Choroid plexus epithelial cell (primary cell): ENCODE data around the gene PLEKHB1.

ENCODE experiments used
- DNase-seq: peaks from one replicate; pipeline ENCODE4 v3.0.0-alpha.2; 2010; ENCODE audit warnings: low read depth
- H3K4me3 ChIP-seq: 2 replicates; pipeline ENCODE4 v1.5.1; 2011; ENCODE audit warnings: low read depth, mild to moderate bottlenecking, control low read depth, low read length, moderate library complexity
- TF ChIP-seq, protein P1 (sequence below): conservative IDR thresholded peaks from 2 replicates; pipeline ENCODE4 v1.5.1; 2011; ENCODE audit warnings: low read depth, mild to moderate bottlenecking, control low read depth, inconsistent platforms, low read length, moderate library complexity

The PLEKHB1 gene

DNA sequence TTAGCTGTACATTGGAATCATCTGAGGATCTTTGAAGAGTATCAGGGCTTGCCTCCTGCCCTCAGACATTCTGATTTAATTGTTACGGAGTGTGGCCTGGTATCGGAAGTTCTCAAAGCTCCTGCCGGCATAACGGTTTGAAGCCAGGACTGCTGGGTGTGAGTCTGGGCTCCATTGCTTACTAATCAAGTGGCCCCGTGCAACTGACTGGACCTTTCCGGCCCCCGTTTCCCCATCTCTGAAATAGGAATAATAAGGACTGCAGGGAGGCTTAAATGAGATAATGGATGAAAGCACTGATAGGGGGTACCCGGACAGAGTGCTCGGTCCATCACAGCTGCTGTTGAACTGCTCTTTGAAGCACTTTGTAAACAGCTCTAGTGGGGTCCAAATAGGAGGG is 1.7 kb downstream of the PLEKHB1 start:
- DNase-seq, result no peak
- H3K4me3 ChIP-seq, result no peak overlapping the region
- TF ChIP-seq, protein P1, sequence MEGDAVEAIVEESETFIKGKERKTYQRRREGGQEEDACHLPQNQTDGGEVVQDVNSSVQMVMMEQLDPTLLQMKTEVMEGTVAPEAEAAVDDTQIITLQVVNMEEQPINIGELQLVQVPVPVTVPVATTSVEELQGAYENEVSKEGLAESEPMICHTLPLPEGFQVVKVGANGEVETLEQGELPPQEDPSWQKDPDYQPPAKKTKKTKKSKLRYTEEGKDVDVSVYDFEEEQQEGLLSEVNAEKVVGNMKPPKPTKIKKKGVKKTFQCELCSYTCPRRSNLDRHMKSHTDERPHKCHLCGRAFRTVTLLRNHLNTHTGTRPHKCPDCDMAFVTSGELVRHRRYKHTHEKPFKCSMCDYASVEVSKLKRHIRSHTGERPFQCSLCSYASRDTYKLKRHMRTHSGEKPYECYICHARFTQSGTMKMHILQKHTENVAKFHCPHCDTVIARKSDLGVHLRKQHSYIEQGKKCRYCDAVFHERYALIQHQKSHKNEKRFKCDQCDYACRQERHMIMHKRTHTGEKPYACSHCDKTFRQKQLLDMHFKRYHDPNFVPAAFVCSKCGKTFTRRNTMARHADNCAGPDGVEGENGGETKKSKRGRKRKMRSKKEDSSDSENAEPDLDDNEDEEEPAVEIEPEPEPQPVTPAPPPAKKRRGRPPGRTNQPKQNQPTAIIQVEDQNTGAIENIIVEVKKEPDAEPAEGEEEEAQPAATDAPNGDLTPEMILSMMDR, result no peak

DNA sequence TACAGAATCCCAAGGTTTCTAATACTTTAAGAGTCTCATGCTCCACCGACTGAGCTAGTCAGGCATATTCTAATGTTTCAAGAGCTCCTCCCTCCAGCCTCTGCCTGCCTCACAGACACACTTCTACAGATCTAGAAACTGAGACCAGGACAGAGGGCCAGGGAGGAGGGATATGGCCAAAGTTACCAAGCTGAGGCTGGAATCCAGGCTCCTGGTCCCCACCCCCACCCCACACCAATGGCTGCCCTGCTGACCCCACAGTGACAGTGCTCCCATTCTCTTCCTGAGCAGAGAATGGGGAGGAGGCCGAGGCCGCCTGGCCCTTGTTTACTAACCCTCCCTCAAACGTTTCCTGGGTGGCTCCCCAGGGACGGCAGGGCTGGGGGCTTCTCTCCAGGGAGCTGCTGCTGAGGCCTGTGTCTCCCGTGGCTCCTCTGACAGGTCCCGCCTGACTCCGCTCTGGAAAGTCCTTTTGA is 2.2 kb downstream of the PLEKHB1 start:
- DNase-seq, result no peak
- H3K4me3 ChIP-seq, result no peak overlapping the region
- TF ChIP-seq, protein P1, result no peak

DNA sequence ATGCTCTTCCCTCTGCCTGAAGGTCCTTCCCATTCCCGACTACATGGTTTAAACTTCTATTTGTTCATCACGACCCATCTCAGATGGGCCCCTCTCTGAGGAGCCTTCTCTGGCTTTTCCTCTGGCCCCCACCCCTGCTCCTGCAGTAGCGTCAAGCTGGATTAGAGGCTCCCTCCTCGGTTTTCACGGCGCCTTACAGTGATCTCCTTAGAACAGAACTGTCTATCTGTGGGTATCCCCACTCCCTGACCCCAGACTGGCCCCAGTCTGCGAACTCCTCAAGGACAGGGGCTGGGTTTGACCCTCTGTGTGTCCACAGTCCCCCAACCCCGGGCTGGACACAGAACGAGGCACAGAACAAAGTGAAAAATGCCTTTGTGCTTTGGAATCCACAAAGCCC is 2.8 kb downstream of the PLEKHB1 start:
- TF ChIP-seq, protein P1, result no peak
- no peak for DNase-seq

DNA sequence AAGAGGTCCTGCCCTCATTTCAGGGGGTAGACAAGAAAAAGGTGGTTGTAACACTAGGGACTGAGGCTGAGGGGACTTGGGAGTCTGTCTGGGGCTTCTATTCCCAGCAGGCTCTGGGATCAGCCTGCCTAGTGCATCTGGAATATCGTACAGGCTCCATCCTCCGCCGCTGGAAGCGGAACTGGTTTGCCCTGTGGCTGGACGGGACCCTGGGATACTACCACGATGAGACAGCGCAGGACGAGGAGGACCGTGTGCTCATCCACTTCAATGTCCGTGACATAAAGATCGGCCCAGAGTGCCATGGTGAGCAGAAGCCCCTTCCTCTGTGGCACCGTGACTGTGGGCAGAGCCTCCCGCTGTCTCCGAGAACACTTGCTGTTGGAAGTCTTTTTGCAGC is 4.0 kb downstream of the PLEKHB1 start:
- TF ChIP-seq, protein P1, result no peak
- DNase-seq, result no peak
- H3K4me3 ChIP-seq, result no peak overlapping the region

More for the DNA sequence above, 2.8 kb downstream of the PLEKHB1 start:
- H3K4me3 ChIP-seq, result no peak overlapping the region

DNA sequence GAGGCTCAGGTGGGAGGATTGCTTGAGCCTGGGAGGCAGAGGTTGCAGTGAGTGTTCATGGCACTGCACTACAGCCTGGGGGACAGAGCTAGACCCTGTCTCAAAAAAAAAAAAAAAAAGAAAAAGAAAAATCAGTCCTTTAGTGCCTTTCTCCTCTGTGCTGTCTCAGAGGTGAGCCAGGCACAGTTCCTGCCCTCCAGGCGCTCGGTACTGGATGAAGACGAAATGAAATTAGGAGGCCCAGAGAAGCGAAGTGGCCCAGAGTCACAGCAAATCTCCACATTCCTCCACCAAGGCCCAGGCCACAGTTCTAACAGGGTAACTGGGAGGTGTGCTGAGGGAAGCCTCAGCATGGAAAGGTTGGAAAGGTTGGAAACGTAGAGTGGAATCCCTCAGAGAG is 4.9 kb downstream of the PLEKHB1 start:
- no peak overlapping the region for H3K4me3 ChIP-seq
- no peak for DNase-seq
- TF ChIP-seq, protein P1, result no peak

DNA sequence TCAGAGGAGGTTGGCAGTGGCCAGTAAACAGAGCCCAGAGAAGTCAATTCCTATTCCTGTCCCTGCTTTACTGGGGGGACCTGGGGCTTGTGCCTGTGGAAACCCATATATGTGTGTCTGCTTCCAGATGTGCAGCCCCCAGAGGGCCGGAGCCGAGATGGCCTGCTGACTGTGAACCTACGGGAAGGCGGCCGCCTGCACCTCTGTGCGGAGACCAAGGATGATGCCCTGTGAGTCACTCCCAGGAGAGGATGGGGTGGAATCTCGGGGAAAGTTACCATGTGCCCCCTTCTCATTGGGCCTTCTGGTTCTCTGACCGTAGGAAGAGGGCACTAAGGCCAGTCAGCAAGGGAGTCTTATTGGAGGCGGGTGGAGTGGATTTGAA is 5.3 kb downstream of the PLEKHB1 start:
- no peak for DNase-seq
- H3K4me3 ChIP-seq, result no peak overlapping the region
- TF ChIP-seq, protein P1, result no peak

DNA sequence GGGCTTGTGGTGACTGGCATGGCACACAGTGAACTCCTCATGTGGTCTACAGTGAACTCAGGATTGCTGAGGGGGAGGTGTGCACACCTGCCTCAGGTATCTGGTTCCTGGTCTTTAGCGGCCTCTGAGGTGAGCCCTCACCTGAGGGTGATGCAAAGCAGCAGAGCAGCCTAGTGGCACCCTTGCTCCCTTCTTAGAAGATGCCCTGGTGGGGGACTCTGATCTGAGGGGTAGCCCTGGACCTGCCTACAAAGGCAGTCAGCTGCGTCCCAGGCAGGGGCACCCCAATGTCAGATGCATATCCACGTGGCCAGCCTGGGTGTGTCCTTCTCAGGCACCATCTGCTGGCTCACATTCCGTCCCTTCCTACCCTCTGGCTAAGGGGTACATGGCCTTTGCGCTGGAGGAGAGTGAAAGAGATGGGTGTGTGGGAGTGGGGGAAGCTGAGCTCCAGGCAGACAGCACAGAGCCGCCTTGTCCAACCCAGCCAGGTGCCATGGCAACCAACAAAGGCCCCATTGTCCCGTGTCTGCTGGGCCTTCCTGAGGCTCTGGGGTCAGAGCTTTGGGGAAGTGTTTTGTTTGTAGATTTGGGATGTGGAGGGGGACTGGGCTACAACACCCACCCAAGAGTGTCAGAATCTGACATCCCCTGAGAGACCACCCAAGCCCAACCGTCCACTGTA is 5.8 kb downstream of the PLEKHB1 start:
- TF ChIP-seq, protein P1, result no peak
- no peak for DNase-seq
- no peak overlapping the region for H3K4me3 ChIP-seq
